Activated CD8-positive, alpha-beta T cell treated with anti-CD3 and anti-CD28 coated beads, Interleukin-2, amount 10 ng/mL, durations not matched to agents 7 days and 5 days (primary cell): ENCODE data around the gene SRD5A3. TPM values are rescaled to one million over a fixed set of nuclear protein-coding genes. Genes with fewer than 3 reads are reported as not detected.

ENCODE experiments used
- ATAC-seq: fragments of 150-1000 bp; cut with Tn5 transposase; one replicate; pipeline ENCODE4 v1.10.0; 2021; ENCODE audit warnings: moderate library complexity
- CTCF ChIA-PET: fragments of 350-600 bp; sonication (Branson Sonifier 250); formaldehyde crosslinking; loops from one replicate; lab custom pipeline; 2021; ENCODE audit warnings: antibody characterized with exemption; lab: Charles Lee
- POLR2A ChIA-PET: fragments of 350-600 bp; sonication (Branson Sonifier 250); formaldehyde crosslinking; loops from one replicate; lab custom pipeline; 2021; ENCODE audit warnings: antibody characterized with exemption; lab: Charles Lee
- DNase-seq: peaks from one replicate; pipeline ENCODE4 v3.0.0-alpha.2; 2020
- H3K27ac Mint-ChIP-seq: one replicate; pipeline ENCODE4 v1.8.0; 2021; ENCODE audit warnings: mild to moderate bottlenecking, mixed read lengths
- H3K27me3 Mint-ChIP-seq: one replicate; pipeline ENCODE4 v1.8.0; 2021; ENCODE audit warnings: low read depth, mixed read lengths
- H3K36me3 Mint-ChIP-seq: one replicate; pipeline ENCODE4 v1.8.0; 2021; ENCODE audit warnings: low read depth, mixed read lengths
- H3K4me1 Mint-ChIP-seq: one replicate; pipeline ENCODE4 v1.8.0; 2021; ENCODE audit warnings: low read depth, mixed read lengths
- H3K4me3 Mint-ChIP-seq: one replicate; pipeline ENCODE4 v1.8.0; 2021; ENCODE audit warnings: mild to moderate bottlenecking, mixed read lengths
- H3K9me3 Mint-ChIP-seq: one replicate; pipeline ENCODE4 v1.8.0; 2022; ENCODE audit warnings: mixed read lengths; ENCODE audit not compliant: insufficient read depth
- total RNA-seq, 2 experiments: library from RNA; stranded (reverse); gene quantifications; one replicate each; pipeline ENCODE4 v1.2.3, GENCODE V29; 2021

SRD5A3 gene
- total RNA-seq, 2 experiments from 2014 or later, result 6.5 to 8.6 TPM

GRCh38 chr4:55378617-55379467 lies 32.8 kb downstream of the SRD5A3 start:
- Mint-ChIP-seq H3K4me1 (peaks cover 14% of the 10 kb centered on the region), H3K9me3 (no peaks in the 10 kb centered on the region), H3K36me3 (no peaks in the 10 kb centered on the region), H3K27ac (no peak overlapping the region), H3K27me3 (no peaks in the 10 kb centered on the region), H3K4me3 (no peak overlapping the region)
- ChIA-PET CTCF (no interaction called here), POLR2A (interaction anchor here (0.6 to 1.2 kb wide), 2 partner anchors 32 to 473 kb away, joined by 3 to 6 read pairs; no protein-coding TSS in a partner anchor)
- no peak for DNase-seq
- ATAC-seq, result no peak

- Mint-ChIP-seq H3K9me3 (no peaks in the 10 kb centered on the region), H3K27ac (no peak overlapping the region), H3K4me1 (peaks cover 19% of the 10 kb centered on the region), H3K4me3 (no peak overlapping the region), H3K27me3 (no peaks in the 10 kb centered on the region), H3K36me3 (no peaks in the 10 kb centered on the region)
- ATAC-seq (no peak), DNase-seq (no peak)
- POLR2A ChIA-PET, result no interaction called here
- CTCF ChIA-PET, result interaction anchor here (1.4 kb wide), 1 partner anchor 14 kb away, joined by 3 read pairs; no protein-coding TSS in a partner anchor
These were observed 34.5 kb downstream of the SRD5A3 start for GRCh38 chr4:55380576-55380975.

- H3K27me3 Mint-ChIP-seq, result no peaks in the 10 kb centered on the region
- CTCF ChIA-PET, result no interaction called here
- no peaks in the 10 kb centered on the region for H3K9me3 Mint-ChIP-seq
- POLR2A ChIA-PET, result no interaction called here
- no peak overlapping the region for H3K27ac Mint-ChIP-seq
- no peak overlapping the region for H3K4me3 Mint-ChIP-seq
- no peak for ATAC-seq
- H3K4me1 Mint-ChIP-seq, result peaks cover 23% of the 10 kb centered on the region
- no peaks in the 10 kb centered on the region for H3K36me3 Mint-ChIP-seq
- DNase-seq, result no peak
These were observed 35.5 kb downstream of the SRD5A3 start for GRCh38 chr4:55381502-55381901.

GRCh38 chr4:55382488-55383003 lies 36.5 kb downstream of the SRD5A3 start:
- no peak for DNase-seq
- ChIA-PET POLR2A (interaction anchor here (0.7 kb wide), 1 partner anchor 1005 kb away, joined by 3 read pairs; the partner anchor contains the start of gene AASDH), CTCF (no interaction called here)
- no peak for ATAC-seq
- H3K4me1 Mint-ChIP-seq, result peaks cover 23% of the 10 kb centered on the region
- H3K27ac Mint-ChIP-seq, result no peak overlapping the region
- no peaks in the 10 kb centered on the region for H3K36me3 Mint-ChIP-seq
- H3K27me3 Mint-ChIP-seq, result no peaks in the 10 kb centered on the region
- H3K9me3 Mint-ChIP-seq, result no peaks in the 10 kb centered on the region
- H3K4me3 Mint-ChIP-seq, result no peak overlapping the region

- ATAC-seq (no peak), DNase-seq (no peak)
- H3K4me1 Mint-ChIP-seq, result peaks cover 23% of the 10 kb centered on the region
- POLR2A ChIA-PET, result no interaction called here
- CTCF ChIA-PET, result interaction anchor here (0.8 to 1.1 kb wide), 2 partner anchors 8 to 40 kb away, joined by 3 to 5 read pairs; no protein-coding TSS in a partner anchor
- H3K9me3 Mint-ChIP-seq, result no peaks in the 10 kb centered on the region
- no peak overlapping the region for H3K27ac Mint-ChIP-seq
- no peaks in the 10 kb centered on the region for H3K27me3 Mint-ChIP-seq
- H3K4me3 Mint-ChIP-seq, result no peak overlapping the region
- no peaks in the 10 kb centered on the region for H3K36me3 Mint-ChIP-seq
These were observed 39.2 kb downstream of the SRD5A3 start for GRCh38 chr4:55385201-55385649.

- CTCF ChIA-PET, result interaction anchor here (1.2 to 1.4 kb wide), 2 partner anchors 9 to 74 kb away, joined by 4 read pairs; partner anchors contain the start of gene TMEM165
- no peak for ATAC-seq
These were observed 40.0 kb downstream of the SRD5A3 start for GRCh38 chr4:55386073-55386472.

GRCh38 chr4:55386840-55387239 lies 40.8 kb downstream of the SRD5A3 start:
- no peaks in the 10 kb centered on the region for H3K27me3 Mint-ChIP-seq
- ATAC-seq, result no peak
- no peak for DNase-seq

More at GRCh38 chr4:55386073-55386472, 40.0 kb downstream of the SRD5A3 start:
- no peaks in the 10 kb centered on the region for H3K9me3 Mint-ChIP-seq
- peak; percentile 26 for DNase-seq
- peaks cover 23% of the 10 kb centered on the region for H3K4me1 Mint-ChIP-seq
- no peak overlapping the region for H3K27ac Mint-ChIP-seq
- no peaks in the 10 kb centered on the region for H3K36me3 Mint-ChIP-seq
- POLR2A ChIA-PET, result interaction anchor here (0.7 to 1.2 kb wide), 2 partner anchors 10 to 1778 kb away, joined by 3 to 4 read pairs; no protein-coding TSS in a partner anchor
- no peaks in the 10 kb centered on the region for H3K27me3 Mint-ChIP-seq
- no peak overlapping the region for H3K4me3 Mint-ChIP-seq

GRCh38 chr4:55393461-55394320 lies 47.6 kb downstream of the SRD5A3 start:
- CTCF ChIA-PET, result interaction anchor here (0.5 to 2.0 kb wide), 7 partner anchors 9 to 81 kb away, joined by 3 to 15 read pairs (median 3); partner anchors contain the start of gene SRD5A3
- Mint-ChIP-seq H3K9me3 (no peaks in the 10 kb centered on the region), H3K27ac (peak overlapping the region; percentile 22), H3K27me3 (no peaks in the 10 kb centered on the region), H3K4me3 (no peak overlapping the region), H3K36me3 (peaks cover 20% of the 10 kb centered on the region), H3K4me1 (peaks cover 32% of the 10 kb centered on the region)
- ATAC-seq (no peak), DNase-seq (no peak)
- POLR2A ChIA-PET, result no interaction called here

More at GRCh38 chr4:55386840-55387239, 40.8 kb downstream of the SRD5A3 start:
- ChIA-PET CTCF (interaction anchor here (0.7 to 1.4 kb wide), 3 partner anchors 8 to 75 kb away, joined by 3 to 4 read pairs (median 4); partner anchors contain the start of gene TMEM165), POLR2A (interaction anchor here (0.7 to 1.2 kb wide), 2 partner anchors 10 to 1777 kb away, joined by 3 to 4 read pairs; no protein-coding TSS in a partner anchor)
- H3K9me3 Mint-ChIP-seq, result no peaks in the 10 kb centered on the region
- H3K36me3 Mint-ChIP-seq, result no peaks in the 10 kb centered on the region
- H3K27ac Mint-ChIP-seq, result no peak overlapping the region
- H3K4me3 Mint-ChIP-seq, result no peak overlapping the region
- peaks cover 17% of the 10 kb centered on the region for H3K4me1 Mint-ChIP-seq

- H3K36me3 Mint-ChIP-seq, result peaks cover 26% of the 10 kb centered on the region
- no peak for DNase-seq
- ChIA-PET POLR2A (interaction anchor here (0.8 to 1.0 kb wide), 3 partner anchors 14 to 150 kb away, joined by 3 to 7 read pairs (median 4); no protein-coding TSS in a partner anchor), CTCF (interaction anchor here (0.8 to 2.0 kb wide), 9 partner anchors 9 to 554 kb away, joined by 3 to 15 read pairs (median 5); partner anchors contain the start of genes CEP135 and SRD5A3)
- H3K27me3 Mint-ChIP-seq, result no peaks in the 10 kb centered on the region
- no peak for ATAC-seq
- H3K4me1 Mint-ChIP-seq, result peaks cover 40% of the 10 kb centered on the region
- peak overlapping the region; percentile 88 for H3K4me3 Mint-ChIP-seq
- H3K27ac Mint-ChIP-seq, result peak overlapping the region; percentile 94
- H3K9me3 Mint-ChIP-seq, result no peaks in the 10 kb centered on the region
These were observed 49.1 kb downstream of the SRD5A3 start for GRCh38 chr4:55395218-55395528.

- peak within 1 kb of the TSS; percentile 88 for H3K4me3 Mint-ChIP-seq
- no peaks in the 10 kb centered on the region for H3K27me3 Mint-ChIP-seq
- peak within 1 kb of the TSS; percentile 94 for H3K27ac Mint-ChIP-seq
- H3K4me1 Mint-ChIP-seq, result peaks cover 44% of the 10 kb centered on the region
- no peaks in the 10 kb centered on the region for H3K9me3 Mint-ChIP-seq
- peak; percentile 96 for ATAC-seq
- POLR2A ChIA-PET, result interaction anchor here (0.8 to 1.1 kb wide), 4 partner anchors 10 to 150 kb away, joined by 3 to 7 read pairs (median 4); no protein-coding TSS in a partner anchor
- H3K36me3 Mint-ChIP-seq, result peaks cover 29% of the 10 kb centered on the region
- CTCF ChIA-PET, result interaction anchor here (0.6 to 2.0 kb wide), 10 partner anchors 9 to 553 kb away, joined by 3 to 15 read pairs (median 6); partner anchors contain the start of genes CEP135 and SRD5A3
- DNase-seq, result peak; percentile 93
These were observed 49.7 kb downstream of the SRD5A3 start, which contains the start of gene TMEM165 for GRCh38 chr4:55395529-55396307. Gene TMEM165, plus strand, starts transcription at chr4:55395957. Its CDS starts 233 bp downstream, at chr4:55396190.
